Measurements from ENCODE around the gene ASIC1. TPM values are rescaled to one million over a fixed set of nuclear protein-coding genes. Genes with fewer than 3 reads are reported as not detected.

Gene ASIC1
- total RNA-seq, 2 donors from 2014 or later, result 1.0 to 1.1 TPM

DNA sequence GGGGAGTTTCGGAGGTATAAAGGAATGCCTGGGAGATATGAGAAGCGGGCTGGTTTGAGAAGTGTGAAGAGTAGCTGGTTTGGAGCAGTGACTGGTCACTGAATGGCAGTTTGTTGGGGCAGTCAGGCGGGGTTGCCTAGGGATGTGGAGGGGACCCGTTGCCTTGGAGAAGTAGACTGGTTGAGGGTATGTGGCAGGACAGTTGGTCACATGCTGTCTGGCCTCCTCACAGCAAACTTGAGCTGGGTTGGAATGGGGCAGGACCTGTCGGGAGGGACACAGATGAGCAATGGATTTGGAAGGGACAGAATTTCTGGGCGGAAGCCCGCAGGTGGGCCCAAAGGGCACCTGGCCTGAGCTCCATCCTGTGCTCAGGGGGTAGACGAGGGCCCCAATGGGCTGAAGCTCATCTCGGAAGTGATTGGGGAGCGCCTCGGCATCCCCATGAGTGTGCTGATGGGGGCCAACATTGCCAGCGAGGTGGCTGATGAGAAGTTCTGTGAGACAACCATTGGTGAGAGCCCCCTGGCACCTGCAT is 48.6 kb downstream of the ASIC1 start:
- peaks cover 18% of the 10 kb centered on the region for H3K4me1 ChIP-seq
- intact Hi-C loops (cut with DNase I), result no loop called here
- H3K27me3 ChIP-seq, result no peaks in the 10 kb centered on the region
- H3K27ac ChIP-seq, result no peak overlapping the region
- no peaks in the 10 kb centered on the region for H3K9me3 ChIP-seq
- no peak overlapping the region for H3K4me3 ChIP-seq
- TF ChIP-seq, protein P1, sequence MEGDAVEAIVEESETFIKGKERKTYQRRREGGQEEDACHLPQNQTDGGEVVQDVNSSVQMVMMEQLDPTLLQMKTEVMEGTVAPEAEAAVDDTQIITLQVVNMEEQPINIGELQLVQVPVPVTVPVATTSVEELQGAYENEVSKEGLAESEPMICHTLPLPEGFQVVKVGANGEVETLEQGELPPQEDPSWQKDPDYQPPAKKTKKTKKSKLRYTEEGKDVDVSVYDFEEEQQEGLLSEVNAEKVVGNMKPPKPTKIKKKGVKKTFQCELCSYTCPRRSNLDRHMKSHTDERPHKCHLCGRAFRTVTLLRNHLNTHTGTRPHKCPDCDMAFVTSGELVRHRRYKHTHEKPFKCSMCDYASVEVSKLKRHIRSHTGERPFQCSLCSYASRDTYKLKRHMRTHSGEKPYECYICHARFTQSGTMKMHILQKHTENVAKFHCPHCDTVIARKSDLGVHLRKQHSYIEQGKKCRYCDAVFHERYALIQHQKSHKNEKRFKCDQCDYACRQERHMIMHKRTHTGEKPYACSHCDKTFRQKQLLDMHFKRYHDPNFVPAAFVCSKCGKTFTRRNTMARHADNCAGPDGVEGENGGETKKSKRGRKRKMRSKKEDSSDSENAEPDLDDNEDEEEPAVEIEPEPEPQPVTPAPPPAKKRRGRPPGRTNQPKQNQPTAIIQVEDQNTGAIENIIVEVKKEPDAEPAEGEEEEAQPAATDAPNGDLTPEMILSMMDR (IDR thresholded peaks at IDR 0.05), result no peak
- DNase-seq, result no peak
- H3K36me3 ChIP-seq, result no peaks in the 10 kb centered on the region
- H3K9ac ChIP-seq (ENCODE audit: low read depth in 2 of 2, low read length in 2 of 2), result no peak overlapping the region

DNA sequence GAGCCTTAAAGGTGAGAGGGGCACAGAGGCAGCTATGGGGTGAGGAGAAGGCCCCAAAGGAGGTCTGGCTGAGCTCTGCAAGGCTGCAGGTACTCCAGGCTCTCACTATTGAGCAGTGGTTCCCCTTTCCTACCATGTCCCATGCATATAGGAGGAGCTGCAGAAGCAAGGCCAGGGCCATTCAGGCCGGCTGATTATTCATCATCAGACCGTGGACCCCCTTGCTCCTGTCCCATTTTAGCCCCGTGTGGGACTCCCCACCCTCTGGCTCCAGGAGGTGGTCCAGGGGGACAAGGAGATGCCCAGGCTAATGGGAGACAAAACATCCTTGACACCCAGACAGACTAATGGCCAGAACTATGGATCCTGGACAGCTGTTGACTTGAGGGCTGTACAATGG is 49.5 kb downstream of the ASIC1 start:
- intact Hi-C loops (cut with DNase I), result no loop called here
- no peaks in the 10 kb centered on the region for H3K27me3 ChIP-seq
- no peaks in the 10 kb centered on the region for H3K9me3 ChIP-seq
- no peaks in the 10 kb centered on the region for H3K36me3 ChIP-seq
- H3K4me3 ChIP-seq, result no peak overlapping the region
- peaks cover 23% of the 10 kb centered on the region for H3K4me1 ChIP-seq
- DNase-seq, result no peak
- H3K27ac ChIP-seq, result no peak overlapping the region
- no peak overlapping the region for H3K9ac ChIP-seq (ENCODE audit: low read depth in 2 of 2, low read length in 2 of 2)
- TF ChIP-seq, protein P1 (IDR thresholded peaks at IDR 0.05), result no peak

DNA sequence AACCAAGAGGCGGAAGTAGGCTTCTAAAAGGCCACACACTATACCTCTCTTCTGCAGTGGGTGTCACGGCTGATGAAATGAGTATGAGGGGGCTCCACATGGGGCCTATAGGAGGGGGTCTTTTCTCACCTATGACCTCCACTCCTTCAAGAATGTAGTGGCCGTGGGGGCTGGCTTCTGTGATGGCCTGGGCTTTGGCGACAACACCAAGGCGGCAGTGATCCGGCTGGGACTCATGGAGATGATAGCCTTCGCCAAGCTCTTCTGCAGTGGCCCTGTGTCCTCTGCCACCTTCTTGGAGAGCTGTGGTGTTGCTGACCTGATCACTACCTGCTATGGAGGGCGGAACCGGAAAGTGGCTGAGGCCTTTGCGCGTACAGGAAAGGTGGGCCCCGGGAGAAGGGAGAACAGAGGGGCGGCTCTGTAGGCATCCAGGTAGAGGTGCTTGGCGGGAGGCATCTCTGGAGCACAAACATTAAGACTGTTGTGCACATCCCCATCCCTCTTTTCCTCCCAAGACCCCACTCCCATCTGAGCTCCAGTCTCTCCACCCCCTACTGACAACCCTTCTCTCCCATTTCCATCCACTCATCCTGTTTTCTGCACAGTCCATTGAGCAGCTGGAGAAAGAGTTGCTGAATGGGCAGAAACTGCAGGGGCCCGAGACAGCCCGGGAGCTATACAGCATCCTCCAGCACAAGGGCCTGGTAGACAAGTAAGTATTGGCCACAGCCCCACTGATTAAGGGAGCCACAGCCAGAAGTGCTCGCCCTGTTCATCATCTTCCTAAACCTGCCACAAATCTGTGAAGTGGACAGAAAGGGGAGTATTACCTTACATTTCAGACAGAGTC is 50.2 kb downstream of the ASIC1 start:
- Histone ChIP-seq H3K4me1 (peaks cover 23% of the 10 kb centered on the region), H3K27me3 (no peaks in the 10 kb centered on the region), H3K36me3 (no peaks in the 10 kb centered on the region), H3K27ac (no peak overlapping the region), H3K9me3 (no peaks in the 10 kb centered on the region), H3K4me3 (no peak overlapping the region), H3K9ac (ENCODE audit: low read depth in 2 of 2, low read length in 2 of 2) (no peak overlapping the region)
- intact Hi-C loops (cut with DNase I), result no loop called here
- TF ChIP-seq, protein P1 (IDR thresholded peaks at IDR 0.05), result no peak
- no peak for DNase-seq

DNA sequence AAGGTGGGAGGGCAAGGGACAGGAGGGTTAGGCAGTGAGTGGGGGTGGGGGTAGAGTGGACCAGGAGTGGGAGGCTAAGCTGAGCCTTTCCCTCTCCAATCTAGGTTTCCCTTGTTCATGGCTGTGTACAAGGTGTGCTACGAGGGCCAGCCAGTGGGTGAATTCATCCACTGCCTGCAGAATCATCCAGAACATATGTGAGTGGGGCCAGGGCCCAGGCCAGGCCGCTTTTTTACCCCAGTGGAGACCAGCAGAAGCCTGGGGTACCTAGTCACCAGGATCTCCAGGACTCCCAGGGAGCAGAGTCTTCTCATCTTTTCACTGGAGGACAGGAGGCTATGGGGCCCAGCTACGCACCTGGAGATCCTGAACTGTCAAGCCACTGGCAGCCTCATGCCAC is 51.9 kb downstream of the ASIC1 start:
- DNase-seq, result no peak
- TF ChIP-seq, protein P1 (IDR thresholded peaks at IDR 0.05), result no peak
- Histone ChIP-seq H3K9ac (ENCODE audit: low read depth in 2 of 2, low read length in 2 of 2) (peak overlapping the region; percentile 6 to 99), H3K9me3 (no peaks in the 10 kb centered on the region), H3K36me3 (no peaks in the 10 kb centered on the region), H3K27ac (peak overlapping the region; percentile 88), H3K27me3 (no peaks in the 10 kb centered on the region), H3K4me3 (no peak overlapping the region), H3K4me1 (peaks cover 32% of the 10 kb centered on the region)
- intact Hi-C loops (cut with DNase I), result no loop called here

DNA sequence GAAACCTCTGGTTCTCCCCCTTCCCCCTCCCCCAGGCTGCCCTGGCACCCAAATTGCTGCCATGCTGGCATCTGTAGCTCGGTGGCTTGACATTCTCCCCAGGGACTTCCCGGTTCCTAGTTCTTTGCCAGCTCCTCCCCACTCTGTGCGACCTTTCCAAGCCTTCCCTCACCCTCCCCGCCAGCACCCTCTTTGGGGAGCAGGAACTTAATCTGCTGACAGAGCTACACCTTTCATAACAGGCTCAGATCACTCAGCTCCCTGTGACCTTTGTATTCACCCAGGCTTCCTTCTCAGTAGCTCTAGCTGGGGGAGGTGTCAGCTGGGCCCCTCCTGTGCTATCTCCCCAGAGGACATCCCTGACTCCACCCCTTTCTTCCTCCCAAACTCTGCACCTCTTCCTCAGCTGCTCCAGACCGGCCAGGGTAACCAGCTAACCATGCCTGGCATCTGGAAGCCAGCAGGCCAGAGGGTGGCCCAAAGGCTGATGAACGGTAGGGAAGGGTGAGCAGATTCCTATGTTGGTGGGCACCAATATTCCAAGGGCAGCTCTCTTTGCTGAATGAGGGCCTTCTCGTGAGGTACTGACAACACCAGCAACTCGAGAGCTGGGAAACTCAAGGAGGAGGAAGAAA is 52.8 kb downstream of the ASIC1 start:
- H3K36me3 ChIP-seq, result no peaks in the 10 kb centered on the region
- H3K27me3 ChIP-seq, result no peaks in the 10 kb centered on the region
- H3K9ac ChIP-seq (ENCODE audit: low read depth in 2 of 2, low read length in 2 of 2), result peak overlapping the region; percentile 68 to 99
- H3K4me3 ChIP-seq, result peak overlapping the region; percentile 23
- no peaks in the 10 kb centered on the region for H3K9me3 ChIP-seq
- peak overlapping the region; percentile 88 for H3K27ac ChIP-seq
- peak; percentile 82 for DNase-seq
- peaks cover 32% of the 10 kb centered on the region for H3K4me1 ChIP-seq
- intact Hi-C loops (cut with DNase I), result no loop called here
- TF ChIP-seq, protein P1 (IDR thresholded peaks at IDR 0.05), result no peak

Data from colonic mucosa (tissue), 4 donors.